ENCODE measurements around the gene DTX1. TPM values are rescaled to one million over a fixed set of nuclear protein-coding genes. Genes with fewer than 3 reads are reported as not detected.

DTX1 gene
- total and polyA plus RNA-seq, 2 of the 8 experiments (the other 6 are each of a cell fraction or from before 2014, with no cell fraction given) = 4.7 to 6.9 TPM

- H3K79me2 ChIP-seq (ENCODE audit: control insufficient read depth in 1 of 2, insufficient read depth in 2 of 2, low read length in 2 of 2) = no peaks in the 10 kb centered on the region
- H3K79me1 ChIP-seq (ENCODE audit: low read depth, low read length) = no peaks in the 10 kb centered on the region; the same call in 1 of the 2 replicates
- no peak overlapping the region for H2BK12ac ChIP-seq (ENCODE audit: low read depth, low read length)
- no peaks in the 10 kb centered on the region for H3K4me1 ChIP-seq (replicated peaks in 1 of 4; ENCODE audit: control insufficient read depth in 3 of 4, insufficient read depth in 4 of 4, low read length in 3 of 4)
- H3K27me3 ChIP-seq (replicated peaks in 1 of 4; ENCODE audit: control insufficient read depth in 3 of 4, extremely low read depth in 1 of 4, insufficient read depth in 3 of 4, low read length in 3 of 4) = no peaks in the 10 kb centered on the region
- FAIRE-seq (no peak), DNase-seq (ENCODE audit: low read depth in 1 of 2, low spot score in 2 of 2) (no peak)
- no peak overlapping the region for H3K4me2 ChIP-seq (ENCODE audit: insufficient read depth in 1 of 2, low read depth in 2 of 2, low read length in 2 of 2)
- POLR2A ChIA-PET (ENCODE audit: partially characterized antibody) = interaction anchor here (0.7 to 3.1 kb wide), 6 partner anchors 10 to 35 kb away, joined by 3 to 14 read pairs (median 5); no protein-coding TSS in a partner anchor
- H3K9me3 ChIP-seq (ENCODE audit: insufficient read depth in 2 of 2, low read depth in 1 of 2, low read length in 1 of 2) = no peaks in the 10 kb centered on the region
- H4K91ac ChIP-seq (replicated peaks; ENCODE audit: insufficient read length, low read length) = no peak overlapping the region
- H3K4me3 ChIP-seq (ENCODE audit: extremely low read depth in 1 of 4, insufficient read depth in 2 of 4, low read depth in 3 of 4, low read length in 4 of 4) = no peak overlapping the region
- H4K5ac ChIP-seq (ENCODE audit: insufficient read length, low read depth, low read length) = no peak overlapping the region
- H2AK5ac ChIP-seq (ENCODE audit: low read depth, low read length) = no peak overlapping the region
- CTCF ChIA-PET (ENCODE audit: partially characterized antibody) = interaction anchor here (1.0 to 4.0 kb wide), 15 partner anchors 8 to 127 kb away, joined by 3 to 36 read pairs (median 4); partner anchors contain the start of gene RASAL1
- no peak overlapping the region for H3K23ac ChIP-seq (ENCODE audit: insufficient read length)
- H3K9ac ChIP-seq (replicated peaks in 1 of 4; ENCODE audit: extremely low read depth in 1 of 4, low read depth in 3 of 4, low read length in 3 of 4) = no peak overlapping the region
- 71% methylated on average over 4 of the region's 4 CpGs; no CpG with 5 or more reads in 1 of the 2 experiments for WGBS, 2 experiments (ENCODE audit: extremely low coverage in 1 of 2, insufficient coverage in 1 of 2, insufficient read length in 1 of 2, insufficient replicate concordance in 2 of 2, low coverage in 1 of 2, low lambda C conversion rate in 2 of 2, missing lambda C conversion rate in 1 of 2)
- no peak overlapping the region for H2AFZ ChIP-seq (ENCODE audit: low read length)
- H3K56ac ChIP-seq (replicated peaks; ENCODE audit: insufficient read length, low read depth, low read length) = no peak overlapping the region
- H2BK120ac ChIP-seq (replicated peaks; ENCODE audit: low read depth, low read length) = no peak overlapping the region
- no peak overlapping the region for H2BK5ac ChIP-seq (ENCODE audit: low read depth, low read length)
- H3K36me3 ChIP-seq (ENCODE audit: control insufficient read depth in 2 of 4, insufficient read depth in 4 of 4, low read length in 3 of 4) = no peaks in the 10 kb centered on the region
- no peak overlapping the region for H3K27ac ChIP-seq (ENCODE audit: low read depth, low read length)
- no peaks in the 10 kb centered on the region for H4K20me1 ChIP-seq (replicated peaks in 1 of 2; ENCODE audit: control insufficient read depth in 1 of 2, insufficient read depth in 2 of 2, low read length in 2 of 2)
- H2BK20ac ChIP-seq (ENCODE audit: low read length) = no peak overlapping the region
- H2BK15ac ChIP-seq (ENCODE audit: low read length) = no peak overlapping the region
- H3K18ac ChIP-seq (ENCODE audit: extremely low read depth, low read length) = no peak overlapping the region
- H3K14ac ChIP-seq (ENCODE audit: insufficient read length) = no peak overlapping the region
- H3K4ac ChIP-seq (replicated peaks; ENCODE audit: insufficient read length, low read depth, low read length) = no peak overlapping the region
- TF ChIP-seq KDM1A (IDR thresholded peaks at IDR 0.05; ENCODE audit: borderline replicate concordance, low read length) (peak; percentile 84), RXRA (IDR thresholded peaks at IDR 0.05; ENCODE audit: insufficient read depth, low read depth, low read length) (no peak), FOSL1 (IDR thresholded peaks at IDR 0.05; ENCODE audit: insufficient read depth, low read depth, low read length) (no peak)
- H3K23me2 ChIP-seq (ENCODE audit: low read depth, low read length) = no peaks in the 10 kb centered on the region
- H4K8ac ChIP-seq (ENCODE audit: extremely low read depth, insufficient read depth, low read length) = no peak overlapping the region
Measured at GRCh38 chr12:113119980-113120669, 63.6 kb downstream of the DTX1 start.
